Pancreas (tissue), 10 donors: Measurements from ENCODE around the gene CLCN1. TPM values are rescaled to one million over a fixed set of nuclear protein-coding genes. Genes with fewer than 3 reads are reported as not detected.
A peak's percentile ranks its signal among the peaks of the same experiment; 100 is the strongest.

Source experiments
- ATAC-seq, 4 donors: fragments of 200-7000 bp; cut with Tn5 transposase; one replicate each; pipeline versions ENCODE4 v1.8.0 to v1.9.1; 2020; ENCODE audit warnings: mild to moderate bottlenecking in 4 of 4, moderate library complexity in 4 of 4
- DNase-seq, 6 donors: peaks; one replicate each; pipeline ENCODE4 v3.0.0-alpha.2; 2020
- FAIRE-seq: peaks from 2 replicates; lab custom pipeline; 2012; peaks lifted over from hg19 to GRCh38; lab: Jason Lieb, UNC
- H3K27ac ChIP-seq, 4 donors: fragments of 200-600 bp; sonication (generic); 1 replicate in 3 of 4; 2 replicates in 1 of 4; pipeline versions ENCODE4 v1.5.0 to v1.8.0; 2020
- H3K27me3 ChIP-seq, 4 donors: fragments of 200-600 bp; one replicate each; pipeline ENCODE4 v1.8.0; 2021
- H3K36me3 ChIP-seq, 3 donors: fragments of 200-600 bp; sonication (generic) in 1 of 3; one replicate each; pipeline versions ENCODE4 v1.5.0 to v1.8.0; 2020 to 2021
- H3K4me1 ChIP-seq, 3 donors: fragments of 200-600 bp; one replicate each; pipeline ENCODE4 v1.8.0; 2021
- H3K4me3 ChIP-seq, 4 donors: fragments of 200-600 bp; sonication (generic) in 2 of 4; one replicate each; pipeline versions ENCODE4 v1.5.0 to v1.8.0; 2020 to 2021
- H3K9me3 ChIP-seq, 4 donors: fragments of 200-600 bp; one replicate each; pipeline ENCODE4 v1.8.0; 2021
- CTCF ChIP-seq, 4 donors: fragments of 200-600 bp; sonication (generic) in 3 of 4; IDR thresholded peaks; one replicate each; pipeline versions ENCODE4 v1.5.0 to v1.8.0; 2021; ENCODE audit warnings: antibody characterized with exemption in 4 of 4
- WGBS, 2 donors: extraction: QIAGEN DNeasy Blood & Tissue Kit; methylation state at CpG; one replicate each; pipeline ENCODE4 v1.1.7; 2013; 5-methylcytosine and 5-hydroxymethylcytosine counted together
- intact Hi-C, 3 donors: fragments of 100-400 bp; cut with DNase I; formaldehyde crosslinking; loops; one replicate each; pipeline versions ENCODE4 v1.11.1 to v1.14.2; 2022
- polyA plus RNA-seq, 2 donors: library from polyadenylated mRNA; stranded (reverse); fragments of 200-250 nt; gene quantifications; one replicate each; pipeline ENCODE4 v1.2.3, GENCODE V29; 2013
- total RNA-seq, 6 donors: library from RNA; stranded (reverse); fragmentation: NEBNext Ultra II Directional in 4 of 6; extraction: Animal tissue kit (Norgen Biotek cat#: 25700) in 4 of 6; gene quantifications; one replicate each; pipeline versions ENCODE4 v1.2.1 to v1.2.4, GENCODE V29; 2021 to 2023
- donor health status: healthy with polysubstance abuse.
- donor health status: DM: no; HTN: no; CAD: no; lungs with moderate emphysema.
- donor health status: DM: no; HTN: no; CAD: no.
- donor health status: control.
- donor health status: control.
- donor health status: Bipolar disorder and iron deficiency.
- donor health status: DM: yes; HTN: yes; CAD: no.
- donor health status: DM: no; HTN: no; CAD: no.
- donor health status: DM: no; HTN: no; CAD: no.
- donor health status: DM: yes; HTN: yes; CAD: no.

CLCN1 gene
- total and polyA plus RNA-seq, 8 donors = 0.05 to 0.06 TPM; not detected in 6

- 97 to 98% methylated on average over 10 of the region's 10 CpGs for WGBS, 2 donors
- DNase-seq (no peak), ATAC-seq (no peak), FAIRE-seq (no peak)
- intact Hi-C loops = loop anchor here in 2 of 3 donors (10.0 kb wide), 1 partner anchor 59 kb away; no protein-coding TSS in a partner anchor
- H3K36me3 ChIP-seq = peaks cover 0 to 47% (median 27%) of the 10 kb centered on the region in 3 donors
- no peak overlapping the region for H3K27ac ChIP-seq
- TF ChIP-seq CTCF (IDR thresholded peaks at IDR 0.05) = no peak
- H3K4me3 ChIP-seq = no peak overlapping the region
- no peaks in the 10 kb centered on the region for H3K9me3 ChIP-seq
- H3K27me3 ChIP-seq = no peaks in the 10 kb centered on the region
- no peaks in the 10 kb centered on the region for H3K4me1 ChIP-seq
These were observed 12.2 kb upstream of the CLCN1 start for GRCh38 chr7:143303733-143304132.

DNA sequence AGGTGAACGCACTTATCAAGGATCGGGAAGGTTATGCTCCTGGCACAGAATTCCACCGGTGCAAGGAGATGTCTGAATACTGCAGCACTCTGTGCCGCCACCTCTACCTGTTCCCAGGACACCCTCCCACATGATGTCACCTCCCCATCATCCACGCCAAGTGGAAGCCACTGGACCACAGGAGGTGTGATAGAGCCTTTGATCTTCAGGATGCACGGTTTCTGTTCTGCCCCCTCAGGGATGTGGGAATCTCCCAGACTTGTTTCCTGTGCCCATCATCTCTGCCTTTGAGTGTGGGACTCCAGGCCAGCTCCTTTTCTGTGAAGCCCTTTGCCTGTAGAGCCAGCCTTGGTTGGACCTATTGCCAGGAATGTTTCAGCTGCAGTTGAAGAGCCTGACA, 11.0 kb upstream of the CLCN1 start:
- no peak overlapping the region for H3K4me3 ChIP-seq
- no peak for TF ChIP-seq CTCF (IDR thresholded peaks at IDR 0.05)
- peaks cover 0 to 46% (median 27%) of the 10 kb centered on the region in 3 donors for H3K36me3 ChIP-seq
- WGBS, 2 donors = 85% methylated on average over 6 of the region's 6 CpGs
- no peaks in the 10 kb centered on the region for H3K27me3 ChIP-seq
- intact Hi-C loops = loop anchor here (5.0 to 10.0 kb wide), 2 partner anchors 60 to 63 kb away; no protein-coding TSS in a partner anchor
- H3K9me3 ChIP-seq = no peaks in the 10 kb centered on the region
- no peak for FAIRE-seq
- no peak for ATAC-seq
- H3K4me1 ChIP-seq = no peaks in the 10 kb centered on the region
- no peak for DNase-seq
- H3K27ac ChIP-seq = no peak overlapping the region

GRCh38 chr7:143305423-143306070, 10.4 kb upstream of the CLCN1 start:
- peak; percentile 68 to 77 (median 72) for TF ChIP-seq CTCF (IDR thresholded peaks at IDR 0.05)
- intact Hi-C loops = loop anchor here (5.0 to 10.0 kb wide), 2 partner anchors 61 to 63 kb away; no protein-coding TSS in a partner anchor
- ATAC-seq (peak; percentile 92 to 98 (median 97)), FAIRE-seq (no peak), DNase-seq (peak; percentile 55 to 93 (median 82))
- WGBS, 2 donors = 24 to 28% methylated on average over 10 of the region's 10 CpGs
- Histone ChIP-seq H3K4me1 (no peaks in the 10 kb centered on the region), H3K27me3 (no peaks in the 10 kb centered on the region), H3K36me3 (peaks cover 0 to 41% (median 22%) of the 10 kb centered on the region in 3 donors), H3K9me3 (no peaks in the 10 kb centered on the region), H3K27ac (no peak overlapping the region), H3K4me3 (no peak overlapping the region)

GRCh38 chr7:143308632-143309031, 7.3 kb upstream of the CLCN1 start:
- intact Hi-C loops = loop anchor here (5.0 to 10.0 kb wide), 2 partner anchors 64 to 66 kb away; no protein-coding TSS in a partner anchor
- H3K4me1 ChIP-seq = no peaks in the 10 kb centered on the region
- no peak for DNase-seq

More at GRCh38 chr7:143308632-143309031, 7.3 kb upstream of the CLCN1 start:
- H3K9me3 ChIP-seq = no peaks in the 10 kb centered on the region
- ATAC-seq = no peak
- 94 to 97% methylated on average over 2 of the region's 2 CpGs for WGBS, 2 donors
- no peak overlapping the region for H3K4me3 ChIP-seq
- H3K27me3 ChIP-seq = no peaks in the 10 kb centered on the region
- FAIRE-seq = no peak
- no peak overlapping the region for H3K27ac ChIP-seq
- no peak for TF ChIP-seq CTCF (IDR thresholded peaks at IDR 0.05)
- H3K36me3 ChIP-seq = peaks cover 0 to 19% (median 15%) of the 10 kb centered on the region in 3 donors
